IPS-15b (cell line): Measurements from ENCODE around the gene HNRNPM.

Experiments
- H3K27me3 ChIP-seq: one replicate; pipeline ENCODE4 v1.6.1; 2013; ENCODE audit warnings: low read length; ENCODE audit not compliant: control insufficient read depth, insufficient read depth
- H3K36me3 ChIP-seq: one replicate; pipeline ENCODE4 v1.6.1; 2013; ENCODE audit warnings: low read length; ENCODE audit not compliant: control insufficient read depth, insufficient read depth
- H3K4me1 ChIP-seq: one replicate; pipeline ENCODE4 v1.6.1; 2013; ENCODE audit warnings: mild to moderate bottlenecking, low read length; ENCODE audit not compliant: control insufficient read depth, insufficient read depth
- H3K4me3 ChIP-seq: one replicate; pipeline ENCODE4 v1.5.1; 2013; ENCODE audit warnings: low read depth, low read length
- H3K9ac ChIP-seq: one replicate; pipeline ENCODE4 v1.6.1; 2013; ENCODE audit warnings: low read depth, mild to moderate bottlenecking, low read length
- H3K9me3 ChIP-seq: one replicate; pipeline ENCODE4 v1.6.1; 2013; ENCODE audit warnings: mild to moderate bottlenecking, low read length; ENCODE audit not compliant: control insufficient read depth, insufficient read depth

The HNRNPM gene

DNA sequence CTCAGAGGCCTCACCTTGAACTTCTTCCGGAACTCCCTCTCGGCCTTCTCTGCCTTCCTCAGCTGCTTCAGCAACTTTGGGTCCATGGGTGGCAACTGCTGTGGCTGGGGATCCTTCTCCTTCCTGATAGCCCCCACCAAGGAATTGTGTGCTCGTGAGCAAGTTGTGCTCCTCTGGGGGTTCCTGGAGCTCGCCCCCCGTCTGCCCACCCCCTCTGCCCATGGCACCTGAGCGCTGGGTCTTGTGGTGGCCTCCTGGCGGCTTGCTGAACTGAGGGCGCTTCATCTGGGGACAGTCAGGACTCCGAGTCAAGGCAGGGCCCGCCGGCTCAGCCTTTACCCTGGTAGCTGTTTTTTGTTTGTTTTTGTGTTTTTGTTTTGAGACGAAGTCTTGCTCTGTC is 46.1 kb downstream of the HNRNPM start:
- Histone ChIP-seq H3K4me1 (no peaks in the 10 kb centered on the region), H3K9ac (no peak overlapping the region), H3K27me3 (no peaks in the 10 kb centered on the region)

DNA sequence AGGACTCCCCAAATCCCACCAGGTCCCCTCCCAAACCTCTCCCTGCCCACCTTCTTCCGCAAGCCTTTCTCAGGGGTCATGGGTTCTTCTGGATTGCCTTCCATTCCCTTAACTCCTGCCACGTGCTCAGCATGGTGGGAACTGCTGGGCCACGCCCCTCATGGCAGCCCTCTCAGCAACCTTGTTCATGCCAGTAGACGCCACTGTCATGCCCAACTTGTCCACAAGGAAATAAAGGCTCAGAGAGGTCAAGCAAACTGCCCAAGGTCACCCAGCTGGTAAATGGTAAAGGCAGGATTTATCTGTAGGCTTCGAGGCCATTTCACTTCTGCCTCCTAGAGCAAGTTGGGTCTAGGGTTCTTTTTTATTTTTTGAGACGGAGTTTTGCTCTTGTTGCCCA is 46.8 kb downstream of the HNRNPM start:
- H3K27me3 ChIP-seq: no peaks in the 10 kb centered on the region
- H3K9ac ChIP-seq: no peak overlapping the region
- H3K4me3 ChIP-seq: no peak overlapping the region
- H3K36me3 ChIP-seq: peaks cover 21% of the 10 kb centered on the region
- H3K9me3 ChIP-seq: no peaks in the 10 kb centered on the region
- no peaks in the 10 kb centered on the region for H3K4me1 ChIP-seq

More for the DNA sequence above, 46.1 kb downstream of the HNRNPM start:
- Histone ChIP-seq H3K9me3 (no peaks in the 10 kb centered on the region), H3K4me3 (no peak overlapping the region), H3K36me3 (peaks cover 28% of the 10 kb centered on the region)

DNA sequence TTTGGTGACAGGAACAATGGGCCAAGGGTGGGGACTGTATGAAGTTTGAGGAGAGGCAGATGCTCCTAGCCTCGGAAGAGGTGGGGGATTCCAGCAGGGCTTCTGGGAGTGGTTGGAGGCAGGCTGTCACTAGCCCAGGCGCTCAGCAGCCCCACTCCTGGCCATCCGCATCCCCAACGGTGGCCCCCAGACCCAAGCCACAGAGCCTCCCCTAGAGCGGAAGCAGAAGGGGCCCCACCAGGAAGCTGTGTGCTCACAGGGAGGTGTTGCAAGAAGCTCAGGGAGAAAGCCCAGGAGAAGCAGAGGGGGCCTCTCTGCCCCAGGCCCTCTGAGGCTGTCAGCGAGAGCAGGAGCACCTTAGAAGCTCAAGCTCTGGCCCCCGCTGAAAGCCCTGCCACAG is 49.4 kb downstream of the HNRNPM start:
- H3K36me3 ChIP-seq: no peaks in the 10 kb centered on the region
- no peak overlapping the region for H3K4me3 ChIP-seq
- H3K9me3 ChIP-seq: no peaks in the 10 kb centered on the region
- H3K9ac ChIP-seq: no peak overlapping the region
- H3K27me3 ChIP-seq: no peaks in the 10 kb centered on the region
- H3K4me1 ChIP-seq: no peaks in the 10 kb centered on the region

DNA sequence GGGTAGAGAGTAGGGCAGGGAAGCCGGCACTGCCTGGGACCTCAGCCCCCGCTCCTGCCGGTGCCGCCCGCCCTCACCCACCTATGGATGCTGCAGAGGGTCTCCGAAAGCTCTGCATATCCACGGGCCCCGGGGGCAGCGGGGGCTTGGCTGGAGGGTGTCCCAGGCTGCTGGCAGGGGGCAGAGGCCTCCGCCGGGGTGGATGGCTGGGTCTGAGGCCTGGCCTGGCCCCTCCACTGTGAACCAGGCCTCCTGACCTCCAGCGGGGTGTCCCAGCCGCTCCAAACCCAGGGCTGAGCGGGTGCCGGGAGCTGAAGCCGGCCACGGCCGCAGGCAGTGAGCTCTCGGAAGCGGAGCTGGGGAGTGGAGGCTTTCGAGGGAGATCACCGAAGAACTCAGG is 53.5 kb downstream of the HNRNPM start:
- Histone ChIP-seq H3K4me3 (no peak overlapping the region), H3K9me3 (no peaks in the 10 kb centered on the region), H3K9ac (no peak overlapping the region), H3K27me3 (no peaks in the 10 kb centered on the region), H3K36me3 (no peaks in the 10 kb centered on the region), H3K4me1 (no peaks in the 10 kb centered on the region)

DNA sequence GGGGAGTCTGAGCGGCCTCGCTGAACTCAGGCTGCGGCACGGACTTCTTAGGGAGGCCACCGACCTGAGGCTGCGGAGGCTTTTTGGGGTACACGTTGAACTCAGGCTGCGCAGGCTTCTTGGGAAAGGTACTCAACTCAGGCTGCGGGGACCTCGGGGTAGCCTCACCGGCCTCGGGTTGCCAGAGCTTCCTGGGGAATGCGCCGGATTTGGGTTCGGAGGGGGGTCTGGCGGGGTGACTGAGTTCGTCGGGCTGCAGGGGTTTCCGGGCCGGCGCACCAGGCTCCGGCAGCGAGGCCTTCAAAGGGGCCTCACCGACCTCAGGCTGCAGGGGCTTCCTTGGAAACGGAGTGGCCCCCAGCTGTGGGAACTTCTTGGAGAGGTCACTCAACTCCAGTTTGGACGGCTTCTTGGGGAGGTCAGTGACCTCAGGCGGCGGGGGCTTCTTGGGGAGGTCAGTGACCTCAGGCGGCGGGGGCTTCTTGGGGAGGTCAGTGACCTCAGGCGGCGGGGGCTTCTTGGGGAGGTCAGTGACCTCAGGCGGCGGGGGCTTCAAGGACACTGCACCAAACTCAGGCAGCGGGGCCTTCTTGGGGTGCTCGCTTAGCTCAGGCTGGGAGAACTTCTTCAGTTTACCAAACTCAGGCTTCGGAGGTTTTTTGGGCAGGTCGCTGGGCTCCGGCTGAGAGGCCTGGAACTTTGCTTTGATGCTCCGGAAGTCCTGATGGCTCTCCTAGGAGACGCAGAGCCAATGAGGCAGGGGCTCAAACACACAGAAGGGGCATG is 54.5 kb downstream of the HNRNPM start:
- Histone ChIP-seq H3K4me3 (no peak overlapping the region), H3K36me3 (no peaks in the 10 kb centered on the region), H3K4me1 (no peaks in the 10 kb centered on the region), H3K9me3 (no peaks in the 10 kb centered on the region), H3K9ac (no peak overlapping the region), H3K27me3 (no peaks in the 10 kb centered on the region)

DNA sequence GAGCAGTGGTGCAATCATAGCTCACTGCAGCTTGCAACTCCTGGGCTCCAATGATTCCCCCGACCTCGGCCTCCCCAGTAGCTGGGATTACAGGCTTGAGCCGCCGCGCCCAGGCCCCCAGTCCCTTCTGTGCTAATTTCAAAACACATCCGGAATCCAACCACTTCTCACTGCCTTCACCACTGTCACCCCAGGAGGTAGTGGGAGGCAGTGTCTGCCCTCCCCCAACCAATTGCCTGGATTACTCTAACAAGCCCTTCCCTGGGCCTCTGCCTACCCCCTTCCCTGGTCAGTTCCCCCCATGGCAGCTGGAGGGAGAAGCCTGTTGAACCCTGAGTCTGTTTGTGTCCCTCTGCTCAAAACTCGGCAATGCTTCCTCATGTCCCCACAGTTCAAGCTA is 55.4 kb downstream of the HNRNPM start:
- Histone ChIP-seq H3K4me1 (no peaks in the 10 kb centered on the region), H3K9me3 (no peaks in the 10 kb centered on the region), H3K4me3 (no peak overlapping the region), H3K36me3 (no peaks in the 10 kb centered on the region), H3K27me3 (no peaks in the 10 kb centered on the region), H3K9ac (peak overlapping the region; percentile 54)

DNA sequence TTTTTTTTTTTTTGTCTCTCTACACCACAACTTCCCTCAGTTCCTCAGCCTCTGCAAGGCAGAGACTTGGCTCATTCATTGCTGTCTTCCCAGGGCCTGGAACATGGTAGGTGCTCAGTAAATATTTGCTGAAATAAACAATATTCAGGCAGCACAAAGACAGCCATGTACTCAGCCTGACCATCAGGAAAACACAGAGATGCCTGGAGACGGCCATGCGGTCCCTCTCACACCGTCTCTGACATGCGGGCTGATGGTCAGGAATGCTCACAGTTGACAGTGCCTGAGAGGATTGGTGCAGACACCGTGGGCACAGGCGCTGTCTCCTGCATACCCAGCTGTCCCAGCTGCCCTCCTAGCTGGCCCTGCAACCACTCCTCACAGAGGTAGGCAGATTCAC is 56.7 kb downstream of the HNRNPM start:
- H3K9ac ChIP-seq: no peak overlapping the region

DNA sequence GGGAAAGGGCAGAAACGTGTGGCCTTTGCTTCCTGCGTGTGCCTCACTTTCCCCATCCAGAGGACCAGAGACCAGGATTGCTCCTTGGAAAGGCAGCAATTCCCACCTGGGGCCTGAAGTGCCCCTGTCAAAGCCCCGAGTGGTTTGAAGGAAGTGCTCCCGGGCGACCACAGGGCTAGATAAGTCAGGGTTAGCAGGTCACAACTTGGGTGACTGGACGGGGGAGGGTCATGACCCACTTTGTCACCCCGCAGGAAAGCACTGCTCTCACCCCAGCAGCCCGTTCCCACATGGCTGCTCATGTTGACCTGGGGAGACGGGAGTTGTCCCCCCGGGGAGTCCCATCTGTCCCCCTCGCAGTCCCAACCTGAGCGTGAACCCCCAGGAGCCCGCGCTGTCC is 57.2 kb downstream of the HNRNPM start:
- Histone ChIP-seq H3K27me3 (no peaks in the 10 kb centered on the region), H3K9me3 (no peaks in the 10 kb centered on the region), H3K4me1 (no peaks in the 10 kb centered on the region), H3K36me3 (no peaks in the 10 kb centered on the region), H3K4me3 (no peak overlapping the region), H3K9ac (no peak overlapping the region)

More for the DNA sequence above, 56.7 kb downstream of the HNRNPM start:
- Histone ChIP-seq H3K9me3 (no peaks in the 10 kb centered on the region), H3K4me3 (no peak overlapping the region), H3K27me3 (no peaks in the 10 kb centered on the region), H3K4me1 (no peaks in the 10 kb centered on the region), H3K36me3 (no peaks in the 10 kb centered on the region)

DNA sequence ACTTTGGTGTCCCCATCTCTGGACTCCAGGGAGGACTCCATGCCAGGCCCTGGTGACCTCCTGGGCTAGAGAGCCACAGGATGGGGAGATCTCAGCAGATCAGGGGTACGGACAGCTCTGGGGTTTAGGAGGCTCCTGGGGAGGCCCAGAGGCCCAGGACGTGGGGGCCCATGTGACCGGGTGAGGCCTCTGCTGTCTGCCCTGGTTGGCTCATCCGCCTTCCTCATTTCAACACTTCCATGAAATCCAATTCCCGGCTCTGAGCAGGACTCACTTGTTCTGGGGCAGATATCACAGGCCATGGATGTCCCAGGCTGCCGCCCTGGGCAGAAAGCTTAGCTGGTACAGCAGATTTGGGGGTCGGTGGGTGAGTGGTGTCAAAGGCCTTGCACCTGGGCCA is 58.7 kb downstream of the HNRNPM start:
- no peaks in the 10 kb centered on the region for H3K4me1 ChIP-seq
- no peaks in the 10 kb centered on the region for H3K27me3 ChIP-seq

DNA sequence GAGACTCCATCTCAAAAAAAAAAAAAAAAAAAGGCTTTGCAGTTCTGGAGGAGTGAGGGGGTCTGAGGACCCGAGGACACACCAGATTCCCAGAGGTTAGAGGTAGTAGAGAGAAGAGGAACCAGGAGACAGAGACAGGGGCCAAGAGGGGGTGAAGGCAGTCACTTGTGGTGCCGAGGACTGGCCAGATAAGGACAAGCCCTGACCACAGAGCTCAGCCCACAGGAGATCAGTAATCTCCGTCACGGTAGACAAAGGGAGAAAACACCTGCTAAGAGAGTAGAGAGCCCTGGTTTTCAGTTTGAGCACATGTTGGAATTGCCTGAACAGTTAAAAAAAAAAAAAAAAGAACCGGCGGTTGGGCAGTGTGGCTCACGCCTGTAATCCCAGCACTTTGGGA is 59.4 kb downstream of the HNRNPM start:
- no peaks in the 10 kb centered on the region for H3K27me3 ChIP-seq
- no peaks in the 10 kb centered on the region for H3K4me1 ChIP-seq
- H3K4me3 ChIP-seq: no peak overlapping the region
- H3K9ac ChIP-seq: no peak overlapping the region
- no peaks in the 10 kb centered on the region for H3K9me3 ChIP-seq
- H3K36me3 ChIP-seq: no peaks in the 10 kb centered on the region

More for the DNA sequence above, 58.7 kb downstream of the HNRNPM start:
- Histone ChIP-seq H3K4me3 (no peak overlapping the region), H3K9ac (no peak overlapping the region), H3K9me3 (no peaks in the 10 kb centered on the region), H3K36me3 (no peaks in the 10 kb centered on the region)

DNA sequence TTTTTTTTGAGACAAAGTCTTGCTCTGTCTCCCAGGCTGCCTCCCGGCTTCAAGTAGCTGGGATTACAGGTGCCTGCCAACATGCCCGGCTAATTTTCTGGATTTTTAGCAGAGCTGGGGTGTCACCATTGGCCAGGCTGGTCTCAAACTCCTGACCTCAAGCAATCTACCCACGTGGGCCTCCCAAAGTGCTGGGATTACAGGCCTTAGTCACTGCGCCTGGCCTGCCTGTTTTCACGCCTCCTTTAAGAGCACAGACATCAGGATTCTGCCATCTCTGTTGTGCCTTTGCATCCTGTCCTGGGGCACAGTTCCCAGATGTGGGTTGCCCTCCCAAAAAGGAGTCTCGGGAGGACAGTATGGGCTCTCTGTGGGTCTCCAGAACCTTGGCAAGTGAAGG is 60.1 kb downstream of the HNRNPM start:
- H3K4me1 ChIP-seq: no peaks in the 10 kb centered on the region
- no peak overlapping the region for H3K4me3 ChIP-seq
- no peaks in the 10 kb centered on the region for H3K36me3 ChIP-seq
- no peaks in the 10 kb centered on the region for H3K27me3 ChIP-seq
- H3K9me3 ChIP-seq: no peaks in the 10 kb centered on the region
- H3K9ac ChIP-seq: no peak overlapping the region

DNA sequence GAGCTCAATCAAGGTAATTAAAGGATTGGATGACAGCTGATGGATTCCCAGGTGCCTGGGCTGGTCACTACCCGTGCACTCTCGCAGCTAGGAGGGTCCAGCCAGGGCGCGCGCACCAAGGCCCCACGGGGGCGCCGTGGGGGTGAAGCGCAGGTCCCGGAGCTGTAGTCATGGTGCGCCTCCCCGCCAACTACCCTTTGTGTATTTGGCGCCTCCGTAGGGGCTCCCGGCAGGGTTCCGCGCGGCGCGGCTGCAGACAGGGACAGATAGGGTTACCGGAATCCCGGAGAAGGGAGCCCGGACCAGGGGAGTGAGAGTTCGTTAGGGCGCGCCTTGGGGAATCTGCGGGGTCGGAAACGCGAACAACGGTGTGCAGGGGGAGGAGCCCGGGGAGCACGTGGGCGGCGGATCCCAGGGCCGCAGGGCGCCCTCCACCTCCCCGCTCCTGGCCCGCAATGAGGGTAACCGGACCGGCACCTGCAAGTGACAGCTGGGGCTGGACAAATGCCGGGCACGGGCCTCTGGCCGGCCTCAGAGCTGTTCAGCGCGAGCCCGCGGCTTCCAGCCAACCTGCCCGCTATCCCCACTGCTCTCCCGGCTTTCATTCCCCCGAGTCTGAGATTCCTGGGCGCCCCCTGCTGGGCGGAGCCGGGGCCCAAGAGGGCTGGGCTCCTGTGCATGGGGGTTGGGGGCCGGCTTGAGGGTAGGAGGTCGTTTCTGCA is 61.1 kb downstream of the HNRNPM start:
- Histone ChIP-seq H3K4me1 (no peaks in the 10 kb centered on the region), H3K27me3 (no peaks in the 10 kb centered on the region), H3K36me3 (no peaks in the 10 kb centered on the region), H3K9ac (peak overlapping the region; percentile 54), H3K4me3 (peak overlapping the region; percentile 73), H3K9me3 (no peaks in the 10 kb centered on the region)
